HepG2 (cell line): ENCODE data around the gene CACNA2D3. TPM values are rescaled to one million over a fixed set of nuclear protein-coding genes. Genes with fewer than 3 reads are reported as not detected.
A peak's percentile ranks its signal among the peaks of the same experiment; 100 is the strongest.

Experiments
- ERF ChIP-seq: IDR thresholded peaks from 2 replicates; pipeline ENCODE4 v1.6.1; 2018; ENCODE audit warnings: missing biosample characterization, missing genetic modification reagents
- ETV6 ChIP-seq: sonication (generic); formaldehyde crosslinking; conservative IDR thresholded peaks from 2 replicates; pipeline ENCODE4 v1.4.0; 2020; ENCODE audit warnings: missing genetic modification reagents
- FOXA3 ChIP-seq: IDR thresholded peaks from 2 replicates; pipeline ENCODE4 v1.6.1; 2016; ENCODE audit warnings: missing genetic modification reagents, missing compliant biosample characterization
- HBP1 ChIP-seq: IDR thresholded peaks from 2 replicates; pipeline ENCODE4 v1.6.1; 2016; ENCODE audit warnings: low read depth, control low read depth
- HDAC2 ChIP-seq: sonication (generic); formaldehyde crosslinking; IDR thresholded peaks from 2 replicates; pipeline ENCODE4 v1.4.0; 2020; ENCODE audit warnings: missing genetic modification reagents
- KDM4B ChIP-seq: sonication (generic); formaldehyde crosslinking; IDR thresholded peaks from 2 replicates; pipeline ENCODE4 v1.4.0; 2020; ENCODE audit warnings: missing genetic modification reagents
- PBX2 ChIP-seq: IDR thresholded peaks from 2 replicates; pipeline ENCODE4 v1.6.1; 2016; ENCODE audit warnings: control low read depth
- RERE ChIP-seq: IDR thresholded peaks from 2 replicates; pipeline ENCODE4 v1.6.1; 2016; ENCODE audit warnings: low read depth, missing genetic modification reagents, missing compliant biosample characterization
- SP4 ChIP-seq: sonication (generic); formaldehyde crosslinking; IDR thresholded peaks from 2 replicates; pipeline ENCODE4 v1.8.1; 2023; ENCODE audit warnings: mild to moderate bottlenecking, missing genetic modification reagents
- TSC22D2 ChIP-seq: sonication (generic); formaldehyde crosslinking; IDR thresholded peaks from 2 replicates; pipeline ENCODE4 v1.5.1; 2020; ENCODE audit warnings: missing genetic modification reagents, mild to moderate bottlenecking, borderline replicate concordance
- USF2 ChIP-seq, 2 experiments: sonication (generic) in 1 of 2; formaldehyde crosslinking in 1 of 2; IDR thresholded peaks; 2 replicates each; pipeline versions ENCODE4 v1.5.1 to v1.6.1; 2011 to 2020; ENCODE audit warnings: borderline replicate concordance in 1 of 2, low read depth in 1 of 2, low read length in 1 of 2, mild to moderate bottlenecking in 1 of 2, missing genetic modification reagents in 1 of 2, moderate library complexity in 1 of 2
- ZNF263 ChIP-seq: sonication (generic); formaldehyde crosslinking; IDR thresholded peaks from 2 replicates; pipeline ENCODE4 v1.4.0; 2020; ENCODE audit warnings: missing genetic modification reagents
- ZNF510 ChIP-seq: sonication (generic); formaldehyde crosslinking; IDR thresholded peaks from 2 replicates; pipeline ENCODE4 v1.4.0; 2020; ENCODE audit warnings: low read depth, mild to moderate bottlenecking, missing genetic modification reagents
- ZNF513 ChIP-seq: sonication (generic); formaldehyde crosslinking; conservative IDR thresholded peaks from 2 replicates; pipeline ENCODE4 v1.5.0; 2020; ENCODE audit warnings: missing genetic modification reagents
- ZNF563 ChIP-seq: sonication (generic); formaldehyde crosslinking; IDR thresholded peaks from 2 replicates; pipeline ENCODE4 v1.8.0; 2022; ENCODE audit warnings: mild to moderate bottlenecking, moderate library complexity, missing genetic modification reagents
- polyA plus RNA-seq, 8 experiments: library from polyadenylated mRNA; depleted of rRNA in 3 of 8; stranded (reverse) in 7 of 8; unstranded in 1 of 8; fragments of >200 nt; fragmentation: Illumina TruSeq in 4 of 8; extraction: Trizol in 4 of 8; gene quantifications; 2 replicates each; pipeline versions ENCODE4 v1.2.1 to v1.2.3, GENCODE V29; 2011 to 2016; ENCODE audit warnings: low read depth in 4 of 8, missing spikeins in 1 of 8, mixed read lengths in 1 of 8; ENCODE audit not compliant: insufficient read depth in 1 of 8
- total RNA-seq, 5 experiments: library from RNA; depleted of rRNA; stranded (reverse); fragments of >200 nt; fragmentation: Illumina TruSeq; extraction: Trizol; gene quantifications; 2 replicates each; pipeline ENCODE4 v1.2.3, GENCODE V29; 2016; ENCODE audit warnings: low read depth in 1 of 5

Gene CACNA2D3
- total and polyA plus RNA-seq, 2 of the 13 experiments (the other 11 are each of a cell fraction or from before 2014, with no cell fraction given), result not detected

- no peak for TF ChIP-seq SP4
- no peak for TF ChIP-seq RERE (CRISPR knock-in tag)
- 0 out of 2 replicates have a peak, but pooled peaks have one; percentile 8 for TF ChIP-seq FOXA3 (CRISPR knock-in tag)
- TF ChIP-seq PBX2 (CRISPR knock-in tag), result no peak
- no peak for TF ChIP-seq ZNF513 (CRISPR knock-in tag)
- no peak for TF ChIP-seq ZNF510 (CRISPR knock-in tag)
- peak; percentile 71; the same call in 1 of the 2 replicates for TF ChIP-seq HDAC2 (CRISPR knock-in tag)
- TF ChIP-seq ETV6 (CRISPR knock-in tag), result peak; percentile 78; the same call in 1 of the 2 replicates
- 0 out of 2 replicates have a peak, but pooled peaks have one; percentile 66 for TF ChIP-seq KDM4B
- TF ChIP-seq ZNF263, result no peak
- TF ChIP-seq HBP1 (CRISPR knock-in tag), result peak; percentile 91; the same call in 1 of the 2 replicates
- TF ChIP-seq USF2 (IDR thresholded peaks at IDR 0.05; ENCODE audit: low read depth, low read length), result no peak
- TF ChIP-seq USF2 (CRISPR knock-in tag; IDR thresholded peaks at IDR 0.05; ENCODE audit: borderline replicate concordance), result no peak
- peak; percentile 94 for TF ChIP-seq TSC22D2 (CRISPR knock-in tag)
- no peak for TF ChIP-seq ZNF563 (CRISPR knock-in tag)
- TF ChIP-seq ERF (CRISPR knock-in tag), result peak; percentile 88
Measured at GRCh38 chr3:54188176-54188791, 65.9 kb downstream of the CACNA2D3 start (continued).
